Subcutaneous preadipocyte (primary cell): ENCODE measurements around the gene PRXL2B. TPM values are rescaled to one million over a fixed set of nuclear protein-coding genes. Genes with fewer than 3 reads are reported as not detected.

Source experiments
- total RNA-seq: library from RNA; depleted of rRNA; stranded (reverse); fragments of >200 nt; gene quantifications from 2 replicates; pipeline ENCODE4 v1.2.3, GENCODE V29; 2012

PRXL2B gene
- 11.0 and 16.8 TPM in 2 replicates for total RNA-seq

DNA sequence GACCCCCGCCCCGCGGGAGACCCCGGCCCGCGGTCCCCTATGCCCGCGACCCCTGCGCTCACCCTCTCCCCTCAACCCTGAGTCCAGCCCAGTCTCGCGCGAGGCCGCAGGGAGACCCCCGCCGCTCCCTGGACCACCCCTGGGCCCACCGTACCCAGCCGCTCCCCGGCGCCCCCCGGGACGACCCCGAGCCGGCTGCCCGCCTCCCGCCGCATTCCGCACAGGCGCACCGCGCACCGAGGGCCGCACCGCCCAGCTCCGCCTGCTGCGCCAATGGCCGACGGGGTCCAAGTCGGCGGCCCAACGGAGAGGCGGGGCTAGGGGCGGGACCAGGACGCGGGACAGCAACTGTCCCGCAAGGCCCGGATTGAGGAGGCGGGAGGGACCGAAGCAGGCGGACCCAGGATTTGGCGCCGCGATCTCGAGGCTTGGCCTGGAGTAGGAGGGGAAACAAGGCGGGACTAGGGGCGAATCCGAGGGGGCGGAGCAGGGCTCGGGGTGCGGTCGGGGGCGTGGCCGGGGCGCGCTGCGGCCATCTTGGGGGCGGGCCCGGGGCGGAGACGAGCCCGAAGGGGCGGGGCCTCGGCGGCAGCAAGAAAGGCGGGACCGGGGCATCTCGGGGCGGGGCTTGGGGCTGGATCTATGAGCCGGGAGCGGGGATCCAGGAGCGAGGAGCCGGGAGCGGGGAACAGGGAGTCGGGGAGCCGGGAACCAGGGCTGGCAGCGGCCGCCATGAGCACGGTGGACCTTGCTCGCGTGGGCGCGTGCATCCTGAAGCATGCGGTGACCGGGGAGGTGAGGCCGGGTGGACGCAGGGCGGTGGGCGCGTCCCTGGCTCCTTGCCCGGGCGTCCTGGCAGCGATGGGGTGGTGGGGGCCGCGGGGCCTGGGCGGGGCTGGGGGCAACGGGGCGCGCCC lies at the start of gene PRXL2B:
PRXL2B (plus strand) TSS at position 624 of the 917 bp plus-strand sequence; CDS start at position 733, 109 bp downstream.

GRCh38 chr1:2556277-2556677 lies 30.3 kb upstream of the PRXL2B start, which contains the start of gene TNFRSF14:
TNFRSF14 (plus strand) TSS chr1:2556371; CDS start chr1:2556665, 294 bp downstream.

DNA sequence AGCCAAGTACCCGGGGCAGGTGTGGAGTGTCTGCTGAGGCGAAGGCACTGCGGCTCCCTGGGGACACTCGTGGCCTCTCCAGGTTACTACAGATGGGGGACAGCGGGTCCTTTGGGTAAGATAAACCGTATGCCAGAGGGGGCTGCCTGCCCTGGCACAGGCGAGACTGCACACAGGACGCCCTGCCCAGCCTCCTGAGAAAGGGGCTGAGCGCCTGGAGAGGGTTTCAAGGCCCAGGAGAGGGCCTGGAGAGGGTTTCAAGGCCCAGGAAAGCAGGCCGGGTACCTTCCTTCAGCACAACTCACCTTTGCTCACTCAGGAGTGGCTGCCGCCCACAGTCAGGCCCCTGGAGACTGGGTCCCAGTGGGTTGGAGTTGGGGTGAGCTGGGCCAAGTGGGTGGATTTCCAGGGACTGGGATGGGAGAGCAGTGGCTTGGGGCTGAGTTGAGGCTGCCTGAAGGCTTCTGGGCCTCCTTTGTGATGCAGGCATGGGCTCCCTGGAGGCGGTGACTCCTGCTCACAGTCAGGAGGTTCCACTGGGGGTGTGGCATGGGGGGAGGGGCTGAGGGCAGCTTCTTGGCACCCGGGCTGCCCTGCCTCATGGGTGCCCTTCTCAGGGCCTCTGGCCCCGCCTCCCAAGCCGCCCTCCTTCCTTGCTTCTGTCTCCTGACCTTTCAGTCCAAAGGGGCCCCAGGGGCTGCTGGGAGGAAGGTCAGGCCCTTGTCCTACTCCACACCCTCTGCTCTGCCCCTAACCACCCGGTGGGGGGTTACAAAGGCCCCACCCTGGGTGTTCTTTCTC lies 46.2 kb downstream of the PRXL2B start, which contains the start of gene MMEL1:
MMEL1 (minus strand) TSS at position 456 of the 801 bp plus-strand sequence. CDS start 3,532 bp downstream, outside the sequence.

Other genes with a start within 250 kb of the PRXL2B start
- gene MORN1, start 195.2 kb upstream of the PRXL2B start, total RNA-seq = 8.1 and 11.1 TPM in 2 replicates
- gene RER1, start 194.9 kb upstream of the PRXL2B start, total RNA-seq = 65.4 and 97.6 TPM in 2 replicates
- gene PEX10, start 174.2 kb upstream of the PRXL2B start, total RNA-seq = 26.8 and 29.1 TPM in 2 replicates
- 0.20 TPM in 1 of 2 replicates, not detected in the other for gene PLCH2, start 110.5 kb upstream of the PRXL2B start, total RNA-seq
- gene PANK4, start 60.2 kb upstream of the PRXL2B start, total RNA-seq = 16.5 and 27.4 TPM in 2 replicates
- gene HES5, start 56.5 kb upstream of the PRXL2B start, total RNA-seq = not detected in 2 replicates
- 8.6 and 11.4 TPM in 2 replicates for gene TNFRSF14, start 30.4 kb upstream of the PRXL2B start, total RNA-seq
- gene MMEL1, start 46.2 kb downstream of the PRXL2B start, total RNA-seq = not detected in 2 replicates
- gene TTC34, start 214.9 kb downstream of the PRXL2B start, total RNA-seq = 0.20 and 0.37 TPM in 2 replicates